HG03045 (cell line): ENCODE data around the gene DCK.
A peak's percentile ranks its signal among the peaks of the same experiment; 100 is the strongest.
"Not testable (repeated sequence)": the region's sequence is repeated elsewhere in the genome, so short reads cannot be mapped to it uniquely, and the experiment has no call there.

ENCODE experiments used
- ATAC-seq: cut with Tn5 transposase; IDR thresholded peaks from one replicate; pipeline ENCODE4 v1.9.1; 2021; ENCODE audit warnings: mild to moderate bottlenecking, moderate library complexity; ENCODE audit not compliant: unreplicated experiment

Gene DCK

GRCh38 chr4:70999639-71000038, 6.2 kb downstream of the DCK start:
- ATAC-seq, result not testable (repeated sequence)

GRCh38 chr4:71001363-71001762, 7.9 kb downstream of the DCK start:
- not testable (repeated sequence) for ATAC-seq

GRCh38 chr4:71004281-71004851, 10.9 kb downstream of the DCK start:
- ATAC-seq, result no peak

GRCh38 chr4:71005025-71005424, 11.6 kb downstream of the DCK start:
- not testable (repeated sequence) for ATAC-seq

GRCh38 chr4:71006203-71006907, 12.9 kb downstream of the DCK start:
- peak; percentile 81 for ATAC-seq

GRCh38 chr4:71008196-71008595, 14.7 kb downstream of the DCK start:
- ATAC-seq, result no peak

GRCh38 chr4:71009086-71009485, 15.6 kb downstream of the DCK start:
- ATAC-seq, result no peak

GRCh38 chr4:71009890-71010588, 16.6 kb downstream of the DCK start:
- peak; percentile 33 for ATAC-seq

- ATAC-seq, result no peak
These were observed 18.0 kb downstream of the DCK start for GRCh38 chr4:71011451-71011850.

- ATAC-seq, result not testable (repeated sequence)
These were observed 23.9 kb downstream of the DCK start for GRCh38 chr4:71017391-71017790.

GRCh38 chr4:71020611-71021010, 27.2 kb downstream of the DCK start:
- ATAC-seq, result no peak

- ATAC-seq, result no peak
These were observed 32.2 kb downstream of the DCK start for GRCh38 chr4:71025654-71026053.

- ATAC-seq, result no peak
These were observed 32.6 kb downstream of the DCK start for GRCh38 chr4:71026086-71026485.

GRCh38 chr4:71027611-71028010, 34.2 kb downstream of the DCK start:
- ATAC-seq, result no peak

- no peak for ATAC-seq
These were observed 36.1 kb downstream of the DCK start for GRCh38 chr4:71029504-71029903.

GRCh38 chr4:71032106-71032505, 38.7 kb downstream of the DCK start:
- not testable (repeated sequence) for ATAC-seq

- ATAC-seq, result no peak
These were observed 51.8 kb downstream of the DCK start for GRCh38 chr4:71045256-71045655.

- no peak for ATAC-seq
These were observed 55.9 kb downstream of the DCK start for GRCh38 chr4:71049395-71049794.

- ATAC-seq, result no peak
These were observed 57.4 kb downstream of the DCK start for GRCh38 chr4:71050809-71051208.

- no peak for ATAC-seq
These were observed 58.6 kb downstream of the DCK start for GRCh38 chr4:71052034-71052433.

- ATAC-seq, result no peak
These were observed 59.3 kb downstream of the DCK start for GRCh38 chr4:71052716-71053115.

GRCh38 chr4:71053613-71054012, 60.2 kb downstream of the DCK start:
- not testable (repeated sequence) for ATAC-seq
